HG03378 (cell line): ENCODE measurements around the gene UNC5B.
"Not testable (repeated sequence)": the region's sequence is repeated elsewhere in the genome, so short reads cannot be mapped to it uniquely, and the experiment has no call there.

Experiments
- ATAC-seq: cut with Tn5 transposase; IDR thresholded peaks from one replicate; pipeline ENCODE4 v1.9.1; 2021; ENCODE audit warnings: mild to moderate bottlenecking, moderate library complexity; ENCODE audit not compliant: unreplicated experiment

The UNC5B gene

DNA sequence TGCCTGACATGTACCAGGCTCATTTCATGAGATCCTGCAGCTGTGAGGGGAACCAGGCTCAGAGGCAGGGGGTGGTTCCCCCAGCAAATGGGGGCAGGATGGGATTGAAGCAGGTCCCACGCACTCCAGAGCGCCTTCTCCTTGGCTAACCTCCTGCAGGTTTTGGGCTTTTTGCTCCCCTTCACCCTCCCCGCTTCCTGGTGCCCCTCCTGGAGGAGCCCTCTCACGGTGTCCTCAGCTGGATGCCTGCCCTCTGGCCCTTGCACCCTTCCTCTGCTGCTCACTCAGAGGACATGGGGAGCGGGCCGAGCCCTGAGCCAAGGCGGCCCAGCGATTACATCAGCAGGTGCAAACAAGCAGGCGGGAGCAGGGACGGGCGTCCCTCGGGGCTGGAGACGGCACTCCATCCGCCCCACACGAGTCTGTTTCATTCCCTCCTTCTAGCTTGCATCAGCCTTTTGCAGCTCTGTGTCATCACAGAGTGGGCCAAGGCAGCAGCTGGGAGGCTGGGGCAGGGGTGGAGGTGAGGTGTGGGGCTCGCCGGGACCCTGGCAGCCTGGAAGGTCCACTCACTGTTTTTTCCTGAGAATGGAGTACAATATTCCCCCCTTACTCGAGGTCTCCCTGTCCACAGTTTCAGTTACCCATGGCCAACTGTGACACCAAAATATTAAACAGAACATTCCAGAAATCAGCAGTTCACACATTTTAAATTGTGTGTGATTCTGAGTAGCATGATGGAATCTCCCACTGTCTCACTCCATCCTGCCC lies 54.0 kb downstream of the UNC5B start:
- no peak for ATAC-seq

DNA sequence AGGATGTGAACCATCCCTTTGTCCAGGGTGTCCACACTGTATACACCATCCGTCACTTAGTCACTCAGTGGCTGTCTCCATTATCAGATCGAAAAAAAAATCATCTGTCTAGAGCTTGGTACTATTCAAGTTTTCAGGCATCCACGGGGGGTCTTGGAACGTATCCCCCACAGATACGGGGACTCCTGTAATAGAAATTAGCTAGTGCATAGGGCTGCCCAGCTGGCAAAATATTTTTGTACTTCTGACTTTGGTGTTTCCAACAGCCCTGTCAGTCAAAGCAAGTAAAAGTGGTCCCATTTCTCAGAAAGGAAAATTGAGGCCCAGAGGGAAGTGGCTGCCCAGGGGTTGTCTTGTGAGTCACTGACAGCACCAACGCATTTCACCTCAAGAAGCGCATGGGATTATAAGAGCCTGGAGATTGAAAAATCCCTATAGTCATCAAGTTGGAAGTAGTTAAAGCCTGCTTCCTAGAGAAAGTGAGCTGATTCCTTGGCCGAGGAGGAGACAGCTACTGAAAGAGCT lies 54.6 kb downstream of the UNC5B start:
- ATAC-seq = no peak

DNA sequence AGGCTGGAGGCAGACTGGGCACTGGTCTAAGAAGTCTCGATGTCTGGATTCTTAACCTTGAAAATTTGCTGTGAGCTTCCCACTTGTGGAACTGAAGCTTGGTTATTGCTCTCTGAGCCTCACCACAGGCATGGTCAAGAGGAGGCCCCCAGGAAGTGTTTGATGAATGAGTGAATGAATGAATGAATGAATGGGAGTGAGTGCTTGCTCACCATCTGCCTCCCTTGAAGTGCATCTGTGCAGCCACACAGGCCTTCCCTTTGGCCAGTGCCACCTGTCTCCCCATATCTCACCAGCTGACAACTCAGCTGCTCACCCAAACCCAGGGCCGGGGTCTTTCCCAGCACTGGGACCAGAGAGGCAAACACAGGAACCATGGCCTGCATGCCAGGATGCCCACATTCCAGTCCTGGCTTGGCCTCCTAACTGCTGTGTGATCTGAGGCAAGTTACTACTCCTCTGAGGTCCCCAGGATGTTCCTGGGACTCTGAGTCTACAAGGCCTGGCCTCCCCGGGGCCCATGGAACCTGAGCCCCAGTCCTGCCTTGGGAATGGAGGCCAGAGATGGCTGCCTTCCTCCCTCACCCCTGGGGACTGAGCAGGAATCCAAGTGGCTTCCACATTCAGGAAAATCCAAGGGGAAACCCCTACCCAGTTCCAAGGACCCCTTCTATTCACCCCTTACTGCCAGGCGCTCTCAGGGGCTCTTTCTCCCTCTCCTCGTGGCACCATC lies 55.3 kb downstream of the UNC5B start:
- ATAC-seq = no peak

DNA sequence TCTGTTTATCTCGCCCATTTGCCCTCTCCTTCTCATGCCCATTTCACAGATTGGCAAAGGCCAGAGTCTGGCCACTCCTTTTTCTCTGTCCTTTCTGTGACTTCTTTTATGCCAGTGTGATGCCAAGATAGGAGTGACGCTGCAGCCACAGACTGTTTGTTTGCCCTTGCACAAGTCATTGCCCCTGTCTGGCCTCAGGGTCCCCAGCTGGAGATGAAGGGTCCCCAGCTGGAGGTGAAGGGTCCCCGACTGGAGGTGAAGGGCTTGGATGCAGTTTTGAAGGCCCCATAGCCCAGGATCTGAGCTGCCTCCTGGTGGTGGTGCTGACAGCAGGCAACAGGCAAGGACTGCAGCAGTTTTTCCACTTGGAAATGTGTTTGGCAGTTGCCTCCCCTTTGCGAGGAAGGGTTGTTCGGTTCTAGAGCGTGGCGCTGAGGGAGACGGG lies 55.9 kb downstream of the UNC5B start:
- no peak for ATAC-seq

DNA sequence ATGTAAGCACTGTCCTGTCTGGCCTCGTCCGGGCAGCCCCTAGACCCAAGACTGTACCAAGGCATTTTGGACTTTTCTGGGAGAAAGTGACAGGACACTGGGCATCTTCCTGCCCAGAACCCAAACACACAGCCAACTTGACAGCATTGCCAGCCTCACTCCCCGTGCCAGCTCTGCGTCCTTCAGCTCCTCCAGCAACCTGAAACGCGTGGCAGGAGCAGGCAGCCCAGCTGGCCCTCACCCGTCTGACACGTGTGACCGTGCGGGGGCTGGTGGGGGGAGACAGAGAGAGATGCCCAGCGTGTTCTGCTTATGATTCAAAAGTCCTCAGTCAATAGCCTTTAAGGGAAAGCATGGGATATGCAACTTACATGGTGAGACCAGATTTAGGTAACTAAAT lies 56.4 kb downstream of the UNC5B start:
- ATAC-seq = no peak

DNA sequence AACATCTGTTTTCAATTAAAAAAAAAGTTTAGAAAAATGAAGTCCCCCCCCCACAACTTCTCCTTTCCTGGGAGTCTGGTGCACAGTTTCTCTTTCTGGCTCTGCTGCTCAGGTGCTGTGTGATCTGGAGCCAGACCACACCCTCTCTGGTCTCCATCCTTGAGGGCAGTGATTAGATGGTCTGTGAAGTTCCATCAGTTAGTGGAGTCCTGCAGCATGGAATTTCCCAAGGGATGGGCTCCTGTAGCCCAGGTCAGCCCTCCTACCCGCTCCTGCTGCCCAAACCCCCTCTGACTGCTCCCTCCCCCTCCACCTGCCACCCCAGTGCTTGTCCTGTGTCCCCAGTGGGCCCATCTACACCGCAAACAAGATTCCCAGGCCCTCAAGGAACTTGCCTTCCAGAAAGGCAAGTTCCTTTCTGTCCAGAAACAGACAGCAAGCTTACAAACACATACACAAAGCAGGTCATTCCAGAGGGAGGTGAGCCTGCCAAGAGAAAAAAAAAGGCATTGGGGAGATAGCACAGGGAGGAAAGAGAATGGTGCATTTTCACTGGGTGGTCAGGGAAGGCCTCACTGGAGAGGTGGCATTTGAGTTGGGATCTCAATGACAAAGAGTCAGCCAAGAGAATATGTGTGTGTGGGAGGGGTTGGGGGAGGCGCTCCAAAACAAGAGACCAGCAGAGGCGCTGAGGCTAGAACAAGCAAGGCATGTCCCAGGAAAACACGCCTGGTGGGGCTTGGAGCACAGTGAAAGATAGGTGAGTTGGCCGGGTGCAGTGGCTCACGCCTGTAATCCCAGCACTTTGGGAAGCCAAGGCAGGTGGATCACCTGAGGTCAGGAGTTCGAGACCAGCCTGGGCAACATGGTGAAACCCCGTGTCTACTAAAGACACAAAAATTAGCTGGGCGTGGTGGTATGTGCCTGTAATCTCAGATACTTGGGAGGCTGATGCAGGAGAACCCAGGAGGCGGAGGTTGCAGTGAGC lies 57.2 kb downstream of the UNC5B start:
- no peak for ATAC-seq

DNA sequence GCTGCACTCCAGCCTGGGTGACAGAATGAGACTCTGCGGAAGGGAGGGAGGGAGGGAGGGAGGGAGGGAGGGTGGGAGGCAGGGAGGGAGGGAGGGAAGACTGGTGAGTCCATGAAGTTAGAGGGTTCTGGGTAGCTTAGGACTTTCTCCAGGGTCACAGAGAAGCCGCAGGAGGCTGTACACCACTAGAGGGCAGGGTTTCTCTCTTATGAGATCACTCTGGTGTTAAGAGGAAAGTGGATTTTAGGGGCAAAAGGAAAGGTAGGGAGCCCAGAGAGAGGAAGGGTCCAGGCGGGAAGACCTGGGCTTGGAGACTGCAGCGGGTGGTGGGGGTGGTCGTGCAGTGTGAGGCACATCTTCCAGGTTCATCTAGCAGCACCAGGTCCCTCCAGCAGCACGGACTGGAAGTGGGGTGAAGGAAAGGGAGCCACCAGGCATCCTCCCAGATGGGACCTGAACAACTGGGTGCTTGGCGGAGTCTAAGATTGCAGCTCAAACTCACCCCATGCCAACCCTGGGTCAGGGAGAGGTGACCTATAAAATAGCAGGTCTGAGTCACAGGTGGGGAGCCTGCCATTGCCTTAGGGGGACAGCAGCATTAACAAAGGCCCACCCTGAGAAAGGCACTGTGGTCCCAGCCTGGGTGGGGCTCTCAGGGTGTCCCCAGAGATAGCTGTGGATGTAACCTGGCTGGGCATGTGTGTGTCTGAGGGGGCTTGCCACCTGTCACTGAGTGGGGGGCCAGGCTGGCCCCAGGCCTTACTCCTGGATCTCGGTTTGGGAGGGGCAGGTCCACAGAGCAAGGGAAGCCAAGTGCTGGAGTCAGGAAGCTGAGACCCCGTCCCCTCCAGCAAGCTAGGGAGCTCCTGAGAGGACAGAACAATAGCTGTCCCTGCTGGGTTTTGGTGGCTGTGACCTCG lies 58.2 kb downstream of the UNC5B start:
- ATAC-seq = no peak

DNA sequence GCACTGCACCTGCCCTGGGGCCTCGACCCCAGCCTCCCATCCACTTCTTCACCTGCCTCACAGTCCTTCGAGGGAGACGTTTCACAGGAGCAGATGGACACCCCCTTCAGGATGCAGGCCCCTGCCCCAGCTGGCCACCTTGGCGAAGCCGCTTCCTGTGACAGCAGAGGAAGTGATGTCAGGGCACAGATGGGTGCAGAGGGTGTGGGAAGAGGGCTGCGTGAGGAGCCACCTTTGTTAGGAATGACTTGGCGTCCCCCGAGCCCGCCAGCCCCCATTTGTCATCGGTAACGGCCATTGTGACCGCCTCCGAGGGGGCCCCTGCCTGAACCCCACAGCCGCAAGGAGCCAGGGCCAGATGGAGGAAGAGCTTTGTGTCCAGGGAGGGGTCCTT lies 59.3 kb downstream of the UNC5B start:
- ATAC-seq = no peak

DNA sequence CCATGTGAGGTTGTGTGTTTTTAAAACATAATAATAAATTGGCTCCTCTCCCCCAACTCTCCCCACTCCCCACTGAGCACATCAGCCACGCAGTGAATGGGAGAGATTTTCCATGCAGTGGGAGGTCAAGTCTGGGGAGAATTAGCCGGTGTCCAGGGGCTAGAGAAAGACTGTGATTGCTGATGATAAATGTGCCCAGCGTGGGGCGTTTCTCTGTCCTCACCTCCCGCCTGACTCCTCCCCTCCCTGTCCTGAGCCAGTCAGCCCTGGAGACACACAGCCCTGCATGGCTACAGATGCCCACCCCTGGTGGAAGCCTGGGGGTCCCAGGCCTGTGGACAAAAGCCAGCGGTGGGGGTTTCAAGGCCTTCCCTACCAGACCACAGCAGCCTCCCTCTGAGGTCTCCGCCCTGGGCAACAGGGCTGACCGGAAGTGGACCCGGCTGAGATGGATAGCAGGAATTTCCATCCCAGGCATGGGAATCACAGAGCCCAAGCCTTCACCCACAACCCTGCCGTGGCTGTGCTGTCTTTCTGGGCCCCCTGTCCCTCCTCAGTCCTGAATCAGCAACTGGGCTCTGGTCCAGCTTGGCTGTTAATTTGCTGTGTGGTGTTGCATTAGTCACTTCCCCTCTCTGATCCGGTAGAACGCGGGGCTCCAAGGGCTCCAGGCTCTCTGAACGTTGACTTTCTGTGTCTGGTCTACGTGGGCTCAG lies 59.8 kb downstream of the UNC5B start:
- no peak for ATAC-seq

DNA sequence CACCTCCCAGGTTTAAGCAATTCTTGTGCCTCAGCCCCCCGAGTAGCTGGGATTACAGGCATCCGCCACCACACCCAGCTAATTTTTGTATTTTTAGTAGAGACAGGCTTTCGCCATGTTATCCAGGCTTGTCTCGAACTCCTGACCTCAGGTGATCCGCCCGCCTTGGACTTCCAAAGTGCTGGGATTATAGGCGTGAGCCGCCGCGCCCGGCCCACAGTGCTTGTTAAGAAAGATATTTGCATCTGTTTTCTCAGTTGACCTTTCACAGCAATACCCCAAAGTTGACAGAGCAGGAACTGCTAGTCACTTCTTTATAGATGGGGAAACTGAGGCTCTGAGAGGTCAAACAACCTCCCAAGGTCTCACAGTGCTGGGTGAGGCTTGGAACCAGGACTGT lies 60.6 kb downstream of the UNC5B start:
- not testable (repeated sequence) for ATAC-seq

DNA sequence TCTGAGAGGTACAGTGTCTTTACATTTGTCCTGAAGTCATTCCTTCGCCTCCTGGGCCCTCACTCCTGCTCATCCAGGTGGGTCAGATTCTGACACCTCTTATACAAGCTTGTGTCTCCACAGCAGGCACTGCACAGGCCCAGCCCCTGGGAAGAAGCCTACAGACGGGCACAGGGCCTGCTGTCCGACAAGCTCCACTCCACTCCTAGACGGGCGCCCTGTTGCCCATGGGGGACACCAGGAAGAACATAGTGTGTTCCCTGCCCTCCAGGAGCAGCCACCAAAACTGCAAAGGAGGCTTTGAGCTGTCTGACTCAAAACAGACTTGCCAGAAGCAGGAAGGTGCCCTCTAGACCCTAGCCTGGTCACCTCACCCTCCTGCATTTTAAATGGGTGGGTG lies 61.1 kb downstream of the UNC5B start:
- ATAC-seq = no peak

DNA sequence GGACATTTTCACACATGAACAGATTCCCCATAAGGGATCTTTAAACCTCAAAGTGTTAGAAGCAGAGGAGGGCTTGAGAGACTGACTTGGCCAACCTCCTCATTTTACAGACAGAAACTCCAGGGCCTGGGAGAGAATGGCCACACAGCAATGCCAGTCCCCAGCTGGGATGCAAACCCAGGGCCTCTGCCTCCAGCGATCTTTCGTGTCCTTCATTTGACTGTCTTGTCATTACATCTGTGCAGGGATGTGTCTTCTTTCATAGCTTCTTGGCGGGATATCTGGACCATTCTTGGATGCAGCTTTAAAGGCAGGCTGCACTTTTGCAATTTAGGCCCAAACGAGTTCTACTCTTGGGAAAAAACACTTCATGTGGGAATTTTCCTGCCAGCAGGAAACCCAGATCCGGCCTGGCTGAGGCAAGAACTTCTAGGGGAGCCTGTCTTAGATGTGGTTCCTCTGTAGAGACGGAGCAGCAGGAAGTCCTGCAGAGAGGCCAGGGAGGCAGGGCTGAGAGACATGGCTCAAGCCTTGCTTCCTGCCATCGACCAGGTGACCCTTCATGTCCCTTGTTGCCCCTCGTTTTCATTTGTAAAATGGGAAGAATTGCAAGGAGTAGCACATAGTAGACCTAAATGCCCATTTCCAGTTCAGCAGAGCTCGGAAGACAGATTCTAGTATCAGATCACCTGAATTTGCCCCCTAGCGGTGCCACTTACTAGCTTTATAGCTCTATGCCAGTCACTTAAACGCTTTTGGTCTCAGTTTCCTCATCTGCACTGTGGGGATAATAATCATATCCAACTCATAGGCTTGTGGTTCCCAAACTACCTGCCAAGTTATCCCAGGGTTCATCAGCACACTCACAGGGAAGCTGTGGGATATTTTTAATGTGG lies 62.8 kb downstream of the UNC5B start:
- ATAC-seq = no peak

DNA sequence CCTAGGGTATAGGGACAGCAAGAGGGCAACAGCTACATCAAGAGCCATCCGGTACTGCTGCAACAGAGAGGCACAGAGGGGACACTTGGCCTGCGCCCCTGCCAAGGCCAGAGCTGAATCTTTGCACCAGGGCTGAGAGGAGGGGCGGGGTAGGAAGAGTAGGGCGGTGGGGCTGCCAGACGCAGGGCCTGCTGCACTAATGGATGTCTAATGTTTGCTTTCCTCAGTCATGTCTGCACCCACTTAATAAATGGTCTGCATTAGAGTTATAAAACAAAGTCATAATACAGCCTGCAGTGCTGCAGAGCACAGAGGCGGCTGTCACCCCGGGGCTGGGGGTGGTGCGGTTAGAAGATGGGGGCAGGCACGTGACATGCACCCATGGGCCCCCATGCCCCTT lies 64.5 kb downstream of the UNC5B start:
- ATAC-seq = no peak

DNA sequence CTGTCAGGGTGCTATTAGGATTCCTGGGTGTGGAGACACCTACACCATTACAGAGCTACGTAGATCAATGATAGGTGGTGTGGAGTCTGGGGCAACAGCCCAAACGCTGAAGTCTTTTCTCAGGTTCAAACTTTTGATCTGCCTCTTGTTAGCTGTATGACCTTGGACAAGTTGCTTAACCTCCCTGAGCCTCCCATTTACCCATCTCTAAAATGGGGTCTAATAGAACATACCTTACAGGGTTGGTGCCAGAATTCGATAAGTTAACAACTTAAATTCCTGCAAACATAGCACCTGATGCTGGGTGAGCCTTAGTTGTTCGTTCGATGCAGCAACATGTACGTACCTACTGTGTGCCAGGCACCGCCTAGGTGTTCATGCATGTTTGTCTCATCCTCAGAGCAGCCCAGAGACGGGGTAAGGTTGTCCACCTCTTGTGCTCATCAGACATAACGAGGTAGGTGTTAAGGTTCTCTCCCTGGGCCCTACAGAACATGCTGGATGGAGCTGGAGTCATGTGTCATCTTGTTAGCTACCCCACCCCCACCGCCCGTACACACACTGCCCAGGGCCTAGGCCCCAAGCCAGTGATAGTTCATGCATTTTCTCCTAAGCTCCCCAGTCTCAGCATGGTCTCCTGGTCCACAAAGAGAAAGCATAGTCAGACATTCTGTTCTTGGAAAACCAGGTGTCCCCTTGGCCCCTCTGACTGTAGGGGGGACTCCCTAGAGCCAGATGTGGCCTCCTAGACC lies 65.7 kb downstream of the UNC5B start:
- no peak for ATAC-seq

DNA sequence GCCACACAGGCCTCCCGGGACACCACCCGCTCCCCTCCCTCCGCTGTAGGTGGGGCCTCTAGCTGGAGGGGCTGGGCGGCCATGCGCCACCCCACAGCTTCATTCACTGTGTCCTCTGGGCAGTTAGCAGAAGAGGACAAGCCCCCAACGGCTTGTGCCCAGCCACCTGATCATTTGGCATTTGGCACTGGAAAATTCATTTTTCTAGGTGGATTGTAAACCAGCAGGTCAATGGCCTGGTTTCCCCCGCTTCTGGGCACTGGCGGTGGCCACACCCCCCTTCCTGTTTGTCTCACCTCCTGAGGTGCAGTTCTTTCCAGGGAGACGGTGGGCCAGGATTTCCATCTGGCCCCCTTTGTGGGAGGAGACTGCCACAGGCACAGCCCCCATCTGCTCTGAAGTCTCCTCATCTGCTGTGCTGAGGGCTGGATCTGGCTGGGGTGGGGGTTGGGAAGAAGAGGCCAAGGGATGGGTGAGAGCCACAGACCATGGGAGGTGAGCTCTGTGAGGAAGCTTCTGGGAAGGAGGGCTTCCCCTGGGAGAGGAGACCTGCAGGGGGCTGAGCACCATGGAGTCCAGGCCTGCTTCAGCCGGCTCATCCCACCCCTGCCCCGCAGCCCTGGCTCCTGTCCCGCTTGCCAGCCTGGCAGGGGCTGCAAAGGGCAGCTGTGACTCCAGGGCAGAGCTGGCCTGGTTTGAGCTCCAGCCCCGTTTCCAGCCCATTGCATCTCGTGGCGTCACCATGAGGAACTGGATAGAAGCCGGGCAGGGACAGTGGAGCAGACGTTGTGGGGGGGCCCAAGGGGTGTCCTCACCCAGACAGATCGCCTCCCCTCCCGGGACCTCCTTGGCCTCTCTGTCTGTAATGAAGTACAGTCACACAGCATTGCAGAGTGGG lies 66.6 kb downstream of the UNC5B start:
- ATAC-seq = no peak

DNA sequence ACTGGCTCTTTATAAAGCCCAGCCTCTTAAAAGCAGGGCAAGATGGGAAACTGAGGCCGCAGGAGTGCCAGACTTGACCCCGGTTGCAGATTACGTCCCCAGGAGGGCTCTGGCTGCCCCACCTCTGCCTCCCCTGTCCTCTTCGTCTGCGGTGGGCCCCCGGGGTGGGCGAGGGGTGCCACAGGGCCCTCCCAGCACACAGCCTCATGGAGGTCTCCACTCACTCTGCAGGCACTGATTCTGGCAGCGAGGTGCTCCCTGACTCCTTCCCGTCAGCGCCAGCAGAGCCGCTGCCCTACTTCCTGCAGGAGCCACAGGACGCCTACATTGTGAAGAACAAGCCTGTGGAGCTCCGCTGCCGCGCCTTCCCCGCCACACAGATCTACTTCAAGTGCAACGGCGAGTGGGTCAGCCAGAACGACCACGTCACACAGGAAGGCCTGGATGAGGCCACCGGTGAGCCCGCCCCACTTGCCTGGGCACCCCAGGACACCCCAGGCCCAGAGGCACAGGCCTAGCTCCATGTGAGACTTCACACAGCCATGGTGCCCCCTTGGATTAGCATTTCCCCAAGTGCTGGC lies 67.3 kb downstream of the UNC5B start:
- no peak for ATAC-seq
